ENCODE measurements around the gene PLXNA2. TPM values are rescaled to one million over a fixed set of nuclear protein-coding genes. Genes with fewer than 3 reads are reported as not detected.
A peak's percentile ranks its signal among the peaks of the same experiment; 100 is the strongest.

PLXNA2 gene
- total RNA-seq, 2 donors from 2014 or later = 7.3 to 8.9 TPM

- DNase-seq (ENCODE audit: low spot score) = no peak
- 86% methylated on average over 8 of the region's 8 CpGs for WGBS
- Histone ChIP-seq H3K4me3 (no peak overlapping the region), H3K27ac (no peak overlapping the region), H3K27me3 (replicated peaks; ENCODE audit: insufficient read depth) (no peaks in the 10 kb centered on the region), H3K4me1 (replicated peaks) (no peaks in the 10 kb centered on the region), H3K36me3 (no peaks in the 10 kb centered on the region), H3K9me3 (no peaks in the 10 kb centered on the region)
- intact Hi-C loops (cut with DNase I) = no loop called here
- TF ChIP-seq CTCF (IDR thresholded peaks at IDR 0.05) (no peak), POLR2AphosphoS5 (IDR thresholded peaks at IDR 0.05) (no peak), POLR2A (IDR thresholded peaks at IDR 0.05) (no peak)
Measured at GRCh38 chr1:208223136-208223535, 21.0 kb downstream of the PLXNA2 start.

GRCh38 chr1:208222376-208223126, 21.6 kb downstream of the PLXNA2 start:
- Histone ChIP-seq H3K4me3 (no peak overlapping the region), H3K27me3 (replicated peaks; ENCODE audit: insufficient read depth) (no peaks in the 10 kb centered on the region), H3K4me1 (replicated peaks) (no peaks in the 10 kb centered on the region), H3K9me3 (no peaks in the 10 kb centered on the region), H3K27ac (no peak overlapping the region), H3K36me3 (no peaks in the 10 kb centered on the region)
- intact Hi-C loops (cut with DNase I) = no loop called here
- DNase-seq (ENCODE audit: low spot score) = no peak
- 91% methylated on average over 14 of the region's 14 CpGs for WGBS
- TF ChIP-seq POLR2AphosphoS5 (IDR thresholded peaks at IDR 0.05) (no peak), POLR2A (IDR thresholded peaks at IDR 0.05) (no peak), CTCF (IDR thresholded peaks at IDR 0.05) (no peak)

- Histone ChIP-seq H3K9me3 (no peaks in the 10 kb centered on the region), H3K4me1 (replicated peaks) (no peaks in the 10 kb centered on the region), H3K27ac (peak overlapping the region in 1 of 2 donors; percentile 64), H3K27me3 (replicated peaks; ENCODE audit: insufficient read depth) (no peaks in the 10 kb centered on the region), H3K4me3 (no peak overlapping the region), H3K36me3 (no peaks in the 10 kb centered on the region)
- no peak for DNase-seq (ENCODE audit: low spot score)
- 79% methylated on average over 1 of the region's 1 CpG for WGBS
- intact Hi-C loops (cut with DNase I) = no loop called here
- TF ChIP-seq CTCF (IDR thresholded peaks at IDR 0.05) (no peak), POLR2A (IDR thresholded peaks at IDR 0.05) (no peak), POLR2AphosphoS5 (IDR thresholded peaks at IDR 0.05) (no peak)
Measured at GRCh38 chr1:208221291-208221622, 22.9 kb downstream of the PLXNA2 start.

- no peak overlapping the region for H3K4me3 ChIP-seq
- 48% methylated on average over 15 of the region's 15 CpGs for WGBS
- DNase-seq (ENCODE audit: low spot score) = no peak
- H3K9me3 ChIP-seq = no peaks in the 10 kb centered on the region
- no peaks in the 10 kb centered on the region for H3K36me3 ChIP-seq
- TF ChIP-seq POLR2AphosphoS5 (IDR thresholded peaks at IDR 0.05) (peak; percentile 24), CTCF (IDR thresholded peaks at IDR 0.05) (no peak), POLR2A (IDR thresholded peaks at IDR 0.05) (no peak)
- H3K27ac ChIP-seq = peak overlapping the region; percentile 63 to 64
- H3K27me3 ChIP-seq (replicated peaks; ENCODE audit: insufficient read depth) = no peaks in the 10 kb centered on the region
- H3K4me1 ChIP-seq (replicated peaks) = no peaks in the 10 kb centered on the region
- intact Hi-C loops (cut with DNase I) = no loop called here
Measured at GRCh38 chr1:208219659-208220282, 24.4 kb downstream of the PLXNA2 start.
